HuH-7.5 (cell line): ENCODE results near the gene ABCG1.

Experiments
- DNase-seq: peaks from one replicate; pipeline ENCODE4 v3.0.0; 2011; ENCODE audit warnings: low spot score

Gene ABCG1

DNA sequence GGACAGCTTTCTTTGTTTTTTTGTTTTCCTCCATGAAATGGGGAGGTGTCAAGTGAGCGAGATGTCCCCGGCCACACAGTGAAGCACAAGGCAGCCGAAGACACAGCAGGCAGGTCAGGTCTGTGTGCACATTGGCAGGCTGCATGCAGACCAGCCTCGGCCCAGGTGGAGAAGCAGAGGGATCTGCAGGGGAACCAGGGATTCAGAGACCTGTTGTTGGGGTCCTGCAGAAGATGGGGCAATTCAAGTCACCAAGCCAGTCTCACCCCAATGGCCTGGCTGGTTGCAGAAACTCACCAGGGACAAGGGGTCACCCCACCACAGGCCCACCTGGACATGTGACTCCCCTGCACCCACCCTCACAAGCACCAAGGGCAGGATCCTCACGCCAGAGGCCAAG, 4.0 kb upstream of the ABCG1 start:
- no peak for DNase-seq

DNA sequence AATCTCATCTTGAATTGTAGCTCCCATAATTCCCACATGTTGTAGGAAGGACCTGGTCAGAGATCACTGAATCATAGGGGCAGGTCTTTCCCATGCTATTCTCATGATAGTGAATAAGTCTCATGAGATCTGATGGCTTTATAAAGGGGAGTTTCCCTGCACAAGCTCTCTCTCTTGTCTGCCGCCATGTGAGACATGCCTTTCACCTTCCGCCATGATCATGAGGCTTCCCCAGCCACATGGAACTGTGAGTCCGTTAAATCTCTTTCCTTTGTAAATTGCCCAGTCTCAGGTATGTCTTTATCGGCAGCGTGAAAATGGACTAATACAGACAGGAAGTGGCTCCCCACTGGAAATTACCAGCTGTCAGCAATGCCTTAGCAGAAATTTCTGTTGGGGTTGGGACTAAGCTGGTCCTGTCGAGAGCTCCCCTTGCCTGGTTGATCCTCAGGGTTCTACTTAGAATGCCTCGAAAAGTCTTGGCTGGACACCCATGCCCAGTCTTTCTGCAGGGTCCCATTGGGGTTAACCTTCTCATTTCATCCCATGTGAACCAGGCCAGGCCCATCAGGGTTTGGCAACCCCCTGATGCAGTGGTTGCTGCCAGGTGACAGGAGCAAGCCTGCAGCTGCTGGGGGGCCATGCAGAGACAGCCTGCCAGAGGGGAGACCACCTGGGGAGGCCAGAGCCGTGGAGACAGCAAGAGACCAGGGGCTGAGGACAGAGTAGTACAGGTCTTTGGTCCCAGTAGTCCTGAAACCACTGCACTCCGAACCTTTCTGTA, 2.8 kb upstream of the ABCG1 start:
- no peak for DNase-seq

DNA sequence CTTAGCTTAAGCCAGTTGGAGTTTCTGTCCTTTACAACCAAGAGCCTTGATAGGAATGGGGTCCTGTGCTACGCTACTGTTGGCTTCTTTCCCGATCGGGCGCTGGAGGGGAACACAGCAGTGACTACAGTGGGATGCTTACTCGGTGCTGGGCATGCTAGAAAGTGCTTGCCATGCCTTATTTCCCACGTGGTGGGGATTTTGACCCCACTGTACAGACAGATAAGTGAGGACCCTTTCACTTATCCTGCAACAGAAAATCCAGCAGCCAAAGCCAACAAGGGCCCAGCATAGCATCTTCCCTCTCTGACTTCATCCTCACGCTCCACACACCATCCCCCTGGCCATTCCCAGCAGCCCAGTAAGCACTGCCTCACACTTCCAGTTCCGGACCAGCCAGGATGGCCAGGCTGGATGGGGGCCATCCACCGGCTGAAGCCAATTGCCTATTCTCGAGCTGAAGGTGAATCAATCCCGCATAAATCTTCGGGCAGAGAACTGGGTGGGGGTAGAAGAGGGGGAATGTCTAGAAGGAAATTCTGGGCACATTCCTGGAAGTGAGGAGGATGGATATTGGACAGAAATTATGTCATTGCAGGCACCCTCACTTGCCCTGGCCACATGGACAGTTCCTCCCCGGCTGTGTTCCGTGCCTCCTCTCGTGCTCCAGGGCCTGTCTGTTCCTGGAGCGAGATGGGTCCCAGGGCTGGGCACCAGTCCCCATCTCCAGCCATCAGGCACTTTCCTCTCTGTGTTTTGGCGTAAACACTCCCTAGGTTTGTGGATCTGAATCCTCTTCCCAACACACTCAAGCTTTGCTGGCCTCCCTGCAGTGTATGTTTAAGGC, 2.0 kb upstream of the ABCG1 start:
- DNase-seq = no peak

DNA sequence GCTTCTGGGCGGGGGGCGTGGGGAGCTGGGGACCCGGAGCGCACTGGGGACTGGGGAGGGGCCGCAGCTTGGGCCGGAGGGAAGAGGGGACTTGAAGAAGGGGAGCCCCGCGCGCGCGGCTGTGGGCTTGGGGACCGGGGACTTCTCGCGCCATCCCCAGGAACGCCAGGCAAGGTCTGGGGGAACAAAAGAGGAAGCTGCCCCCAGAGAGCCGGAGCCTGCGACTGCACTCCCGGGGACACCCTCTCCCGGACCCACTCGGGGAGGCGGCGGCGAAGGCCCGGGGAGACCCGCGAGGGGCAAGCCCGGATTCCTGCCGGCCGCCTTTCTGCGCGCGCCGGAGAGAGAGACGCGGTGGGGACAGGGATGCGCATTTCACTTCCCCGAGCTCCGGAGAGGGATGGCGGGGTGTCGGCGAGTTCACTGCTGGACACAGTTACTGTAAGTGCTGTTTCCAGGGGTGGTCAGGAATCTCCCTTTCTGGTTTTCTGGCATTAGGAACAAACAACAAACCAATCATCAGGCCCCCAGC, 732 bp downstream of the ABCG1 start:
- peak; percentile 40 for DNase-seq

DNA sequence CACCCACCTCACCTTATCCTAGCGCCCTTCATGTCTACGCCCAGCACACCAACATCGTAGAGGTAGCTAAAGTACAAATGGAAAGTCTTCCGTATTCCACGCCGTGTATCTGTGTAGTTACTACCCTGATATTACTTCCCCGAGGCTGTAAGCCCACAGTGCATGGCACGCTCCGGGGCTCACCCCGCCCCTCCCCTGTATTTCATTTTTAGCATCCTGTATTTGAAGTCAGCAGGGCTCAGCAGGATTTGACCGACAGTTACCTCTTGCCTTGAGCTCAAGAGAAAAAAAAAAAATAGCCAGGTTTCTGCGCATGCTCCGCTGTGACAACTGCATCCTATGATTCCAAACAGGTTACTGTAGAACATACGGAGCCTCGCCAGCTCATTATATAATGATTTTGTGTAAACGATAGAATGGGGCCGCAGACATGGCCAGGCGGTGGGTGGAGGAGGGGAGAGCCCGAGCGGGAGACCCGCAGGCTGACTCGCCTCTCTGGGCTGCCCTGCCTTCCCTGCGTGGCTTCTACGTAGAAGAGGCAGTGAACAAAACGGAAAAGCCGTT, 1.3 kb downstream of the ABCG1 start:
- DNase-seq = peak; percentile 74

DNA sequence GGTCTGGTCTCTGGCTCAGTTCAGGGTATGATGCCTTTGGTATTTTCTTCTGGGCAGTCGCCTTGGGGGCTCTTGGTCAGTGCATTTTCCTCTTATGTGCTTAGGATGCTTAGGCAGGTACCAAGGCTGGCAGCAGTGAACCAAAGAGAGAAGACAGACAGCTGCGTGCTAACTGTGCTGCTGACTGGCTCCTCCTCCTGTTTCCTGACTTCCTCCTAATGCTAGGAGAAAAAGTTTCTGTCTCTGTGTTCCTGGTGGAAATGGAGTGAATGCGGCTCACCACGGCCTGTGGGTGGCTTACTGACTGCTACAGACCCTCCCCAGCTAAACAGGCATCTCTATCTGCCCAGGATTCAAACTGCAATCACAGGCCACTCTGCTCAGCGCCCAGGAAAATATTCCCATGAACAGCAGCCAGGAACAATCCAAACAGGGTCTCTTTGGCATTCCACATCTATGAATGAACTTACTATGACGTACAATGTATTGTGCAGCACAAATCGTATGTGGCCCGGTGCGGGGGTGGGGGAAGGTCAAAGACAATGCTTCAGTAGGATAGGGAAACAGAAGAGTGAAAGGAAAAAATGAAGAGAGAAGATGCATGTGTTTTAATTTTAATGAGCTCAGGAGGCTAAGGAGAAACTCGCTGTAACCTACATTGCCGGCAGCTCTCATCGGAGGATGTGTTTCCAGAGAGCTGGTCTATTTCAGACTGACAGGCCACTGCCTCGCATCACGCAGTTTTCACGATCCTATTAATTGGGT, 2.8 kb downstream of the ABCG1 start:
- DNase-seq = no peak

DNA sequence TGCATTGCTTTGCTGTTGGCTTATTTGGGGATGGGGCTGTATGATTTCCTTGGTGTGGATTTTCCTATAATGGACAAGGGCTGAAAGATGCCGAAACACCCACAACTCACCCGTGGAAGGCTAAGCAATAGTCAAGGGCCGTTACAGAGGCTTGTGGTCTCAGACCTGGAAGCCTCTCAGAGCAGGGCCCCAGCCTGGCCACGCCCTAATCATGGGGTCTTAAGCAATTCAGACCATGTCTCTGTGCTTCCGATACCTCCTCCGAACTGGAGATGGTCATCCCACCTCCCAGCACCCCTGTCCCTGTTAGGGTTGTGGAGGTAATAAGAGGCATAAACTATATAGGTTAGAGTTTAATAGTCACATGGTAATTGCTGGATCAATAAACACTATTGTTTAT, 3.4 kb downstream of the ABCG1 start:
- DNase-seq = no peak

DNA sequence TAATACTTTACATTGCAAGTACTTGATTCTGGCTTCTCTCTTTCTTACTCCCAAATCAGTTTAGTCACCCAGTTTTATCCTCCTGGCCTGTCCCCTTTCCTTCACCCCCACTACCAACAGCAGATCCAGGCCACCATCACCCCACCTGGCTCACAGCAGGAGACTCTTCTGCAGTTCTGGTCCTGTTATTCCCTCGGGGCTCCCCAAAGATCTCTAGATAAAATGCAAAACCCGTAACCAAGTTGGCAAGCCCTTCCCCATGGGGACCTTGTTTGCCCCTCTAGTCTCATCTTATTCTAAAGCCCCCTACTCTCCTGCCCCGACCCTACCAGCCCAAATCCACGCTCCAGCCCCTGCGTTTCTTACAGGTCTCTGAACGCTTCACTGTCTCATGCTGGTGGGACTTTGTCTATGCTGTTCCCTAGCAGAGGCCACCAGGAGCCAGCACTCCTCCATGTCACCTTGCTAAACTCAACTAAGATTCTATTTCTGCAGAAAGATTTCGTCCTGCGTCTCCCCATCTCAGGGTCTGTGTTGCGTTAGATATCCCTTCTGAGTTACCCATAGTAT, 4.0 kb downstream of the ABCG1 start:
- no peak for DNase-seq

DNA sequence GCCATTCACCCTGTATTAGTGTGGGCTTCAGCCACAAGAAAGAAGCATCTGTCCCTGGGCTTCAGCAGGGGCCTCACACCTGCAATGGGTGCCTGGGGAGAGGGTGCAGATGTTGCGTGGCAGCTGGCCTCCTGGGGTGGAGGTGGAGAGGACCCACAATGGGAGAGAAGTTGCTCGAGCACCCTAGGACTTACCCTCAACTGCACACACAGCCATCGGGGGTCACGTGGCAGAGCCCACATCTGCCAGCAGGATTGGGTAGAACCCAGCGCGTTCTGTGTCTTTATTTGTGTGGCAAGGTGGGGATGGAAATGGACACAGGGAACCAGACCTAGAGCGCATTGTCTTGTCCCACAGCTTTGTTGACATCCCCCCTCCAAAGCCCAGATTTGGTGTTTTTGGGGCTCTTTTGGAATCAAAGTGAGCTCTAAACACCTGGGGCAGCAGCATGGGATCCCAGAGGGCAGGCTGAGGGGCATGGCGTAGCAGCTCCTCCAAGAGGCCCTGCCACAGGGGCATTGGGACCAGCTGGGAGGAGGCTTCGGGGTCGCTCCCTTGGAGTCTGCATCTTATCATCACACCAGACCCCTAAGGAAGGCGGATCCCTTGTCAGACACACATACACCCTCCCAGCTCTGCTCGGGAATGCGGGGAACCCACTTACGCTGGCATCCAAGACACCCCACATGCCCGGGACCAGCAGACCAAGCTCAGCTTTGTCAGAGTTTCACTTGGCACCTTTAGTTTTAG, 5.1 kb downstream of the ABCG1 start:
- no peak for DNase-seq

DNA sequence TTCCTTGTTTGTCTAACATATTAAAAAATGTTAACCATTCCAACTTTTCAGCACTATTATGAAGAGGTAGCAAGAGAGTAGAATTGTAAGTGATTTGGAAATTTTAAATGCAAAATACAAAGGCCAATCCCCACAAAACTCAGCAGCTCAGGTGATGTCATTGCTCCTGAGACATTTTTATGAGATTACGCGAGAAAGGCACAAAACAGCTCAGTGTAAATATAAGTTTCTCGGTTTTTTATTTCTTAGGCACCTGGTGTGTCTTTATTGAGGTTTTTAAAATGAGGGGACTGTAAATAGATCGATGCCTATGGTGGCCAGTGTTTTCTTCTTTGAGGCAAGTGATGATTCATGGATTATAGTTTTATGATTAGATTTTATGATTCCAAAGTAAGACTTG, 6.1 kb downstream of the ABCG1 start:
- no peak for DNase-seq

DNA sequence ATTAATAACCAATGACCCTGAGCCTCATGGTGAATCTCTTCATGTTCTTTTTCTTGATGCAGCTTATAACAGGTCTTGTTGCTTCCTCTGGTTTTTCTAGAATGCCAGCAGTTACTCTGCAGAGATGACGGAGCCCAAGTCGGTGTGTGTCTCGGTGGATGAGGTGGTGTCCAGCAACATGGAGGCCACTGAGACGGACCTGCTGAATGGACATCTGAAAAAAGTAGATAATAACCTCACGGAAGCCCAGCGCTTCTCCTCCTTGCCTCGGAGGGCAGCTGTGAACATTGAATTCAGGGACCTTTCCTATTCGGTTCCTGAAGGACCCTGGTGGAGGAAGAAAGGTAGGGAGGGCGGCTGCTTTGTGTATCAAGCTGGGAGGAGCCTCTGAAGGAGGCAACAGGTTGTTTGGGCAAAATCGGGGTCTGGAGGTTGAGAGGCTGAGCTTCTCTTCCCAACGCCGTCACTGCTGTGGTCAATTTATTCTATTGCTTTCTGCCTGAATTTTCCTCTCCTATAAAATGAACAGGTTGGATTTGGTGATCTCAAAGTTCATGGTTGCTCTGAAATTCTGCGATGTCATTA, 6.7 kb downstream of the ABCG1 start:
- DNase-seq = no peak

DNA sequence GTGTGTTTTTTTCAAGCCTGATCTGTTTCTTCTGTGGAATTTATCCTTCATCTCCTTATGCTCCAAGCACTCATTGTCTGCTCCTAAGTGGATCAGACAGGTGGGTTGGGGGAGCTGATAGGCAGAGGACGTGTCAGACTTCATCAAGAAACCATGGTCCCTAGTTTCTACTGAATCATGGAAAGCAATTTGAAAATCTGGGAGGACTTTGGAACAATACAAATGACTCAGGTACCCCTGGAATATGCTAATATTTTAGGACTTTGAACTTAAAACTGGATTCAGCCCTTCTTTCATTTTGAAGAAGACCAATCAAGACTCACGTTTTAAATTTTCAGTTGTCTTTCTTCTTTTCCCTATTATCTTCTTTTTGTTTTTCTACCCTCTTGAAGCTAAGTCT, 7.7 kb downstream of the ABCG1 start:
- no peak for DNase-seq

DNA sequence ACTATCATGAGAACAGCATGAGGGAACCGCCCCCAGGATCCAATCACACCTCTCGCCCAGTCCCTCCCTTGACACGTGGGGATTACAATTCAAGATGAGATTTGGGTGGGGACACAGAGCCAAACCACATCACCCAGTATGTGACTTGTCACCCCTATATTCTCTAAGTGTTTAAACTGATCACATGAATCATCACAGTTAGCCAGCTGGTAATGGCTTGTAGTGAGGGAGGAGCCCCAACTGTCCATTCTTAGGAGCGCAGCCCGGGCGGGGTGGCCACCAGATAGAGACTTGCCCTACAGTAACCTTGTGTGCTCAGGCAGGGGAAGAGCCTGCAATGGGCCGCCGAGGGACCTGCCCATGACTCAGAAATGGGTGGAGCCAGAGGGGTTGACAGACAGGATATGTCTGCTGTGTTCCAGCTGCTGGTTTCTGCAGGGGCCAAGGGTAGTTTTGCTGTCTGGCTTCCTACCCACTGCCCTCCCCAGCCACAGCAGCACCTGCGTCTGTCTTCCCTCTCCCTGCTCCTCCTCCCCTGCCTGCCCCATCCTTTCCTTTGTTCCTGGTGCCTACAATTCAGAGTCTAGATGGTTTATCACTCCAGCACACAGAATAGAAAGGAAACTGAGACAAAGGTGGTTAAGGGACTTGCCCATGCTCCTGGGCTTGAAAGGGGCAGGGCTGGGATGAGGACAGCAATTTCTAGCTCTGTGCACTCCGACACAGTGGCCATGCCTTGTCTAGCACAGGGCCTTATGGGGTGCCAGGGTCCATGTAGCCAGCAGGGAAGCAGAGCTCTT, 9.2 kb downstream of the ABCG1 start:
- DNase-seq = peak; percentile 69

DNA sequence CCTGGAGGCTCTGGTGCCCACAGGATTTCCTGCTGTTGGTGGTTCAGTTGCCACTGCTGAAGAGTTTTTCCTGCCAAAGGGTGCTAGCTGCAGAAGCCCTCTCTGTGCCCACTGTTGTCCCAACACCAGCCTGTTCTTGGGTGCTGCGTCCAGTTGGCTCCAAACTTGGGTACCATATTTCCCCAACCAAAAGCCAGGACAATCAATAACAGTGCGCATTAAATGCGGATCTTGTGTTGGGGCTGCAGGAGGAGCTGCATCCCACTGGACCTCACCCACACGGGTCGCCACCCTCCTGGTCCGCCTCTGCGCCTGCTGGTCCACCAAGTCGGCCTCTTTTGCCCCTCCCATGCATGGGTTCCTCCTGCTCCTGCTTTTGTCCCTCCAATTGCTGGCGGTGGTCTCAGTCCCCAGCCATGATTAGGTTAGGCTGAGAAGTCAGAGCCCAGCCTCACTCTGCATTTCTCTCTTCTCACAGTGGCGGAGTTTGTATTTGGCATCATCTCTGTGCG, 9.8 kb downstream of the ABCG1 start:
- DNase-seq = no peak

DNA sequence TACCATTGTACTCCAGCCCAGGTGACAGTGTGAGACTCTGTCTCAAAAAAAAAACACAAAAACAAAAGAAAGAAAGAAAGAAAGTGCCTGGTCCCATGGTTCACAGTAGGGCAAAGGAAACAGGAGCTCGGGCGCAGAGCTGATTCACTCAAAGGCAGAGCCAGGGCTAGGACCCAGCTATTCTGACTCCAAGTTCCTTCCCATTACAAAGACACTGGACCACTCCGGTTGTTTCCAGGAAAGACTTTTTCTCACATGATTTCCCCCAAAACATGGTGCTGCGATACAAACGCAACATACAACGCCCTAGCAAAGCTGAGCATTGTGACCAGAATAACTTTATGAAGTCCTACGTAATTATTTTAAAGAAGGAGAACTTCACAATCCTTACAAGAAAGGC, 10.7 kb downstream of the ABCG1 start:
- DNase-seq = no peak

DNA sequence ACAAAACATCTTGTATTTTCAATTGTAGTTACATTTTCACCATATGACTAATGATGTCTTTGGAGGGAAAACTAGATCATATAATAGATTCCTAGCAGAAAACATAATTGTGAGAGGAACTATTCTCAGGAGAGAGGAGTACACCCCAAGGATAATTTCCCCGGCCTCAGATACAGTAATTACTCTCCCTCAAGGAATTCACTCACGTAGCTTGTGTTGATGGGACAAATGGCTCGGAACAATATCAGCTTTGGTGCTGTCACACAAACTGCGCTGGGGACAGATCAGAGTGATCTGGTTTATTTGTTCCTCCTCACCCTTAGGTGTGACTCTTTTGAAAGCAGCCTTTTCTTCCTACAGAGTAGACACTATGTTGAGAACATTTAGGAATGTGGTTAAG, 11.2 kb downstream of the ABCG1 start:
- no peak for DNase-seq

DNA sequence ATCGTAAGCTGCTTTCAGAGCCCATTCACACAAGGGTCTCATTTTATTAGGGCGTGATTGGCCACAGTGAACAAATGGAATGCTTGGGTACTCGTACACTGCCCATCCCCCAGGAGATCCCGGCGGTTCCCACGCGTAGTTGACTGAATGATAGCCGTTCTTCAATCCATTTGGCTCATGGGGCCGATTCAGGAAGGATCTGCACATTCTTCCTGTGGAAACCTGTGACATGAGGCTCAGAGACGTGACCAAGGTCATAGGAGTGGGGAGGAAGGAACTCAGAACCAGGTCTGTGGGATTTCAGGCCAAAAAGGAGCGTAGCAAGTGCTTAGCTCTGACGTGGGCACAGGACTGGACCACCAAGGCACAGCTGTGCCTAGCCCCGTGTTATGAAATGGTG, 11.7 kb downstream of the ABCG1 start:
- no peak for DNase-seq

DNA sequence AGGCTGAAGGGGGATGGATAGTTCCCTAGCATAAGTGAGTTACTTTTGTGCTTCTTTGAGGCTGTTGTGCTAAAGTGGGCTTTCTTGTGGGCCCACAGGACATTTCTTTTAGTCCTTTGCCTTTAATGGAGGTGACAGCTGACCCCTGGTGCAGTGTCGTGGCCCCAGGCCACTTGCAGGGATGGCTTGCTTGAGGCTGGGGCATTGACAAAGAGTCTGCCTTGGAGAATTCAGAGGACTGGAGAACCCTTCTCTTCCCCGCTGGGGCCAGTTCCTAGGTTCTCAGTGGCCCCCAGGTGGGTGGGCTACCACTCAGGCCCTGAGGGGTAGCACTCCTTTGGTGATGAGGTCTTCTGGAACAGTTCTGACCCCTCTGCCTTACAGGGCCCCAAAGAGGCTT, 12.8 kb downstream of the ABCG1 start:
- no peak for DNase-seq

DNA sequence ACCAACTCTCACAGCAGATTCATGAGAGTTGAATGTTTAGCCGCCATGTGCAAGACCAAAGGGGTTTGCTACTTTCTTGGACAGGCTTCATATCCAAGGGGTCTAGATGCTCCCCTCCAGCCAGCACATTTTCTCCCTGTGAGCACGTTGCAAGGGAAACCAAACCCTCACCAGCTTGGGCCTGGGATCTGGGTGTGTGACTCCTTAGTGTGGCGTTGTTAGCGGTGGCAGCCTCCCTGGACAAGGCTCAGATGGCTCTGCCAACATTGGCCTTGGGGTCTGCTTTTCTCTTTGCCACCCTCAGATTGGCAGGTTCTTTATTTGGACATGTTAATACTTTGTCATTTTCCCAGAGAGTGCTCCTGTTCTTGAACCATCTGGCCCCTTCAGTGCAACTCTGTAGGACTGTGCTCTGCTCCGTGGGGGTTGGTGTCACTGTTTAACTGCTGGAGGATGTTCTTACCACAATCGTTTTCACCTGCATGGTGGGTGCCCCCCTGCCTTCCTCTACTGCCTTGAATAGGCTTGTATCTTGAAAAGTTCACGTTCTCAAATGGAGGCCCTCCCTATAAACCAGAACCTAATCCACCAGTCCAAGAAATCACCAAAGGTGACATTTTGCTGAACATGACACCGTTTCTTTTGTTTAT, 13.4 kb downstream of the ABCG1 start:
- DNase-seq = no peak
